ENCODE data around the gene FOXO6.

The FOXO6 gene

GRCh38 chr1:41360786-41361494 is at the start of gene FOXO6:
Gene FOXO6 (plus strand): TSS chr1:41361434.
- peak; percentile 92 for DNase-seq (ENCODE audit: low read depth in 2 of 2)

GRCh38 chr1:41312991-41313645 is 48.1 kb upstream of the FOXO6 start:
- DNase-seq (ENCODE audit: low read depth in 2 of 2), result no peak

GRCh38 chr1:41313661-41314131 is 47.5 kb upstream of the FOXO6 start:
- DNase-seq (ENCODE audit: low read depth in 2 of 2), result no peak

GRCh38 chr1:41314376-41315145 is 46.7 kb upstream of the FOXO6 start:
- DNase-seq (ENCODE audit: low read depth in 2 of 2), result no peak

GRCh38 chr1:41315146-41315822 is 46.0 kb upstream of the FOXO6 start:
- peak; percentile 22 to 27 for DNase-seq (ENCODE audit: low read depth in 2 of 2)

- DNase-seq (ENCODE audit: low read depth in 2 of 2), result no peak
Measured at GRCh38 chr1:41315871-41316270, 45.4 kb upstream of the FOXO6 start.

GRCh38 chr1:41317361-41317760 is 43.9 kb upstream of the FOXO6 start:
- no peak for DNase-seq (ENCODE audit: low read depth in 2 of 2)

- no peak for DNase-seq (ENCODE audit: low read depth in 2 of 2)
Measured at GRCh38 chr1:41318135-41318534, 43.1 kb upstream of the FOXO6 start.

GRCh38 chr1:41319106-41319755 is 42.0 kb upstream of the FOXO6 start:
- DNase-seq (ENCODE audit: low read depth in 2 of 2), result no peak

GRCh38 chr1:41319807-41320711 is 41.2 kb upstream of the FOXO6 start:
- DNase-seq (ENCODE audit: low read depth in 2 of 2), result no peak

- DNase-seq (ENCODE audit: low read depth in 2 of 2), result no peak
Measured at GRCh38 chr1:41320895-41321676, 40.1 kb upstream of the FOXO6 start.

GRCh38 chr1:41322101-41322661 is 39.1 kb upstream of the FOXO6 start:
- DNase-seq (ENCODE audit: low read depth in 2 of 2), result no peak

- DNase-seq (ENCODE audit: low read depth in 2 of 2), result no peak
Measured at GRCh38 chr1:41322835-41323234, 38.4 kb upstream of the FOXO6 start.

- no peak for DNase-seq (ENCODE audit: low read depth in 2 of 2)
Measured at GRCh38 chr1:41323243-41323642, 38.0 kb upstream of the FOXO6 start.

- no peak for DNase-seq (ENCODE audit: low read depth in 2 of 2)
Measured at GRCh38 chr1:41325801-41326200, 35.4 kb upstream of the FOXO6 start.

GRCh38 chr1:41327383-41327999 is 33.7 kb upstream of the FOXO6 start:
- DNase-seq (ENCODE audit: low read depth in 2 of 2), result no peak

GRCh38 chr1:41328001-41328615 is 33.1 kb upstream of the FOXO6 start:
- DNase-seq (ENCODE audit: low read depth in 2 of 2), result no peak
